IMR-90 (cell line): ENCODE results near the gene ZNF618. TPM values are rescaled to one million over a fixed set of nuclear protein-coding genes. Genes with fewer than 3 reads are reported as not detected.

Source experiments
- ATAC-seq: fragments of 200-7000 bp; cut with Tn5 transposase; 2 replicates; pipeline ENCODE4 v1.9.1; 2020; ENCODE audit warnings: low read depth, mild to moderate bottlenecking, moderate library complexity
- BruUV-seq: library from RNA; stranded (reverse); fragments of 400-500 nt; replicated peaks from 2 replicates; lab custom pipeline; 2021; lab: Mats Ljungman, UMichigan
- CTCF ChIA-PET: fragments of 300-600 bp; formaldehyde crosslinking; extraction: SDS; loops from one replicate; lab custom pipeline; 2021; ENCODE audit warnings: antibody characterized with exemption; lab: Yijun Ruan, JAX
- POLR2A ChIA-PET: fragments of 300-600 bp; sonication (Branson Sonifier 250); formaldehyde crosslinking; loops from one replicate; lab custom pipeline; 2022; ENCODE audit warnings: antibody characterized with exemption; ENCODE audit not compliant: unreplicated experiment; lab: Charles Lee
- DNase-seq: peaks from one replicate; pipeline ENCODE4 v3.0.0; 2013
- H2AFZ ChIP-seq: replicated peaks from 2 replicates; pipeline ENCODE3; 2013; ENCODE audit warnings: low read length, mild to moderate bottlenecking; ENCODE audit not compliant: poor library complexity
- H2AK5ac ChIP-seq: 2 replicates; pipeline ENCODE4 v1.6.1; 2013; ENCODE audit warnings: low read depth, low read length, inconsistent platforms
- H2AK9ac ChIP-seq: replicated peaks from 2 replicates; pipeline ENCODE3; 2013; ENCODE audit warnings: mild to moderate bottlenecking, low read depth, low read length, moderate library complexity; ENCODE audit not compliant: poor library complexity
- H2BK120ac ChIP-seq: 2 replicates; pipeline ENCODE4 v1.6.1; 2013; ENCODE audit warnings: low read depth, low read length, inconsistent platforms
- H2BK15ac ChIP-seq: 3 replicates; pipeline ENCODE4 v1.6.1; 2013; ENCODE audit warnings: low read depth, low read length, inconsistent platforms
- H2BK20ac ChIP-seq: 2 replicates; pipeline ENCODE4 v1.6.1; 2013; ENCODE audit warnings: low read depth, mild to moderate bottlenecking, inconsistent platforms, low read length, moderate library complexity
- H2BK5ac ChIP-seq: 2 replicates; pipeline ENCODE4 v1.6.1; 2013; ENCODE audit warnings: mild to moderate bottlenecking, low read depth, low read length, inconsistent platforms; ENCODE audit not compliant: poor library complexity, severe bottlenecking
- H3K14ac ChIP-seq: replicated peaks from 2 replicates; pipeline ENCODE4 v1.6.1; 2013; ENCODE audit warnings: low read depth, low read length, inconsistent platforms
- H3K18ac ChIP-seq: 2 replicates; pipeline ENCODE4 v1.6.1; 2013; ENCODE audit warnings: low read depth, low read length, control low read depth
- H3K23ac ChIP-seq: 2 replicates; pipeline ENCODE4 v1.6.1; 2013; ENCODE audit warnings: low read depth, low read length, inconsistent platforms
- H3K27ac ChIP-seq: 2 replicates; pipeline ENCODE4 v1.5.1; 2013; ENCODE audit warnings: mild to moderate bottlenecking, control low read depth, low read length; ENCODE audit not compliant: insufficient read depth
- H3K27me3 ChIP-seq: 2 replicates; pipeline ENCODE4 v1.6.1; 2013; ENCODE audit warnings: low read length; ENCODE audit not compliant: control insufficient read depth, insufficient read depth
- H3K36me3 ChIP-seq: 2 replicates; pipeline ENCODE4 v1.6.1; 2013; ENCODE audit warnings: low read length, mixed read lengths; ENCODE audit not compliant: control insufficient read depth, insufficient read depth
- H3K4ac ChIP-seq: 2 replicates; pipeline ENCODE4 v1.6.1; 2013; ENCODE audit warnings: low read depth, low read length, inconsistent platforms
- H3K4me1 ChIP-seq: 2 replicates; pipeline ENCODE4 v1.6.1; 2013; ENCODE audit warnings: low read length, mixed read lengths; ENCODE audit not compliant: control insufficient read depth, insufficient read depth
- H3K4me2 ChIP-seq: 2 replicates; pipeline ENCODE4 v1.6.1; 2013; ENCODE audit warnings: low read depth, mild to moderate bottlenecking, control low read depth, low read length, moderate library complexity
- H3K4me3 ChIP-seq: 2 replicates; pipeline ENCODE4 v1.5.1; 2013; ENCODE audit warnings: low read depth, mild to moderate bottlenecking, control low read depth, low read length, moderate library complexity; ENCODE audit not compliant: insufficient read depth
- H3K56ac ChIP-seq: 2 replicates; pipeline ENCODE4 v1.6.1; 2013; ENCODE audit warnings: low read length, inconsistent platforms; ENCODE audit not compliant: insufficient read depth; ENCODE audit errors: extremely low read depth
- H3K79me1 ChIP-seq, 2 experiments: 2 replicates each; pipeline ENCODE4 v1.6.1; 2013; ENCODE audit warnings: low read length in 2 of 2, inconsistent platforms in 1 of 2, low read depth in 1 of 2
- H3K9ac ChIP-seq: 2 replicates; pipeline ENCODE4 v1.6.1; 2013; ENCODE audit warnings: low read depth, low read length, control low read depth
- H3K9me1 ChIP-seq: 2 replicates; pipeline ENCODE4 v1.6.1; 2013; ENCODE audit warnings: low read length, inconsistent platforms; ENCODE audit not compliant: insufficient read depth
- H3K9me3 ChIP-seq: 2 replicates; pipeline ENCODE4 v1.6.1; 2013; ENCODE audit warnings: low read length; ENCODE audit not compliant: control insufficient read depth, insufficient read depth
- H4K20me1 ChIP-seq: 2 replicates; pipeline ENCODE4 v1.6.1; 2013; ENCODE audit warnings: low read length, inconsistent platforms; ENCODE audit not compliant: insufficient read depth
- H4K5ac ChIP-seq: 2 replicates; pipeline ENCODE4 v1.6.1; 2013; ENCODE audit warnings: mild to moderate bottlenecking, low read depth, low read length, control low read depth
- H4K8ac ChIP-seq, 2 experiments: 2 replicates each; pipeline ENCODE4 v1.6.1; 2013; ENCODE audit warnings: low read depth in 2 of 2, low read length in 2 of 2, control low read depth in 1 of 2, inconsistent platforms in 1 of 2
- H4K91ac ChIP-seq: 2 replicates; pipeline ENCODE4 v1.6.1; 2013; ENCODE audit warnings: low read depth, low read length, inconsistent platforms; ENCODE audit not compliant: insufficient read depth
- CEBPB ChIP-seq: IDR thresholded peaks from 2 replicates; pipeline ENCODE4 v1.6.1; 2012; ENCODE audit warnings: low read depth, low read length, improper control_type of control experiment
- CHD1 ChIP-seq: IDR thresholded peaks from 2 replicates; pipeline ENCODE4 v1.6.1; 2012; ENCODE audit warnings: low read depth, low read length, improper control_type of control experiment
- FOS ChIP-seq: fragments of 150-350 bp; IDR thresholded peaks from 2 replicates; pipeline ENCODE4 v1.6.1; 2016; ENCODE audit warnings: low read depth, low read length
- MAFK ChIP-seq: IDR thresholded peaks from 2 replicates; pipeline ENCODE4 v1.6.1; 2012; ENCODE audit warnings: low read depth, low read length, improper control_type of control experiment
- MXI1 ChIP-seq: IDR thresholded peaks from 2 replicates; pipeline ENCODE4 v1.6.1; 2012; ENCODE audit warnings: low read depth, mild to moderate bottlenecking, low read length, moderate library complexity, borderline replicate concordance
- RAD21 ChIP-seq: IDR thresholded peaks from 2 replicates; pipeline ENCODE4 v1.6.1; 2012; ENCODE audit warnings: low read length, improper control_type of control experiment
- SMC3 ChIP-seq: fragments of 150-350 bp; IDR thresholded peaks from 2 replicates; pipeline ENCODE4 v1.6.1; 2016; ENCODE audit warnings: low read depth, mild to moderate bottlenecking, antibody characterized with exemption, low read length, moderate library complexity
- WGBS, 2 experiments: methylation state at CpG; one replicate each; pipeline versions ENCODE4 v1.1.5 to v1.1.7; 2013; ENCODE audit warnings: missing lambda C conversion rate in 2 of 2; ENCODE audit not compliant: insufficient read length in 1 of 2; ENCODE audit errors: extremely low coverage in 2 of 2; 5-methylcytosine and 5-hydroxymethylcytosine counted together
- dilution Hi-C: fragments of 300-500 bp; cut with HindIII; formaldehyde crosslinking; loops from one replicate; pipeline ENCODE4 v1.14.3; 2018; ENCODE audit warnings: low sequenced_read_pairs; ENCODE audit not compliant: unreplicated experiment
- in situ Hi-C: fragments of 300-500 bp; cut with MboI; formaldehyde crosslinking; loops from 3 replicates; pipeline ENCODE4 v1.14.3; 2019; ENCODE audit warnings: low sequenced_read_pairs, inconsistent platforms, mixed read lengths
- intact Hi-C: fragments of 100-400 bp; cut with micrococcal nuclease; formaldehyde crosslinking; loops from 2 replicates; pipeline ENCODE4 v1.10.0; 2022
- polyA plus RNA-seq, 3 experiments: library from polyadenylated mRNA; depleted of rRNA; stranded (reverse); fragments of >200 nt; gene quantifications; 2 replicates each; pipeline ENCODE4 v1.2.3, GENCODE V29; 2012; ENCODE audit warnings: low replicate concordance in 1 of 3
- total RNA-seq: library from RNA; depleted of rRNA; stranded (reverse); fragments of >200 nt; gene quantifications from 2 replicates; pipeline ENCODE4 v1.2.3, GENCODE V29; 2012
- TF ChIP-seq, protein P1 (sequence below): fragments of 150-350 bp; IDR thresholded peaks from 2 replicates; pipeline ENCODE4 v1.6.1; 2016; ENCODE audit warnings: low read depth, mild to moderate bottlenecking, low read length, moderate library complexity, borderline replicate concordance

The ZNF618 gene
- total and polyA plus RNA-seq, 2 of the 4 experiments (the other 2 are of a cell fraction) = 8.2 to 9.4 TPM

DNA sequence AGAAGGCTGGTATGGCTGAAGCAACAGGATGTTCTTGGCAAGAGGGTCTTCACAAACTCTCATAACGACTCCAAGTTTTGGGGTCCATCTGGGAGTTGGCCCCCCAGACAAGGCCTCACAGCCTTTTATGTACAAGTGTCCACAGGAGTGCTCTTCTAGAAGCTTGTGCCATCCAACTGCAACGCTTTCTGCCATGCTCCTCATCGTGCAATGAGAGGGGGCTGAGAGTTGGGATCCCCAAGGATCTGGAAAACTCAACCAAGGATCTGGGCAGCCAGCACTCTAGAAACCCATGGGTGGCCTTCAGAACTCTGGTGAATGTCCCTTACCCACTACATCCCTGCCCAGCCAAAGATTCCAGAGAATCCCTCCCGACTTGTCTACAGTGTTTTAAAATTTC lies 210.5 kb downstream of the ZNF618 start:
- DNase-seq (no peak), ATAC-seq (no peak)
- in situ Hi-C loops = no loop called here
- Histone ChIP-seq H2AK5ac (no peak overlapping the region), H4K91ac (no peak overlapping the region), H2AK9ac (no peak overlapping the region), H4K8ac (no peak overlapping the region), H2BK15ac (no peak overlapping the region), H3K4me3 (no peak overlapping the region), H3K9ac (no peak overlapping the region), H3K9me1 (no peaks in the 10 kb centered on the region), H3K36me3 (no peaks in the 10 kb centered on the region), H3K23ac (no peak overlapping the region), H3K9me3 (0 out of 2 replicates have a peak, but pooled peaks cover 2% of the 10 kb centered on the region), H3K4me2 (no peak overlapping the region), H3K56ac (no peak overlapping the region), H3K14ac (no peak overlapping the region), H3K79me1 (no peaks in the 10 kb centered on the region), H2AFZ (no peak overlapping the region), H3K4ac (no peak overlapping the region), H3K27me3 (peaks cover 57% of the 10 kb centered on the region), H4K20me1 (no peaks in the 10 kb centered on the region; the same call in 1 of the 2 replicates), H4K5ac (no peak overlapping the region), H3K18ac (no peak overlapping the region), H2BK120ac (no peak overlapping the region), H2BK5ac (no peak overlapping the region), H3K27ac (no peak overlapping the region), H3K4me1 (no peaks in the 10 kb centered on the region), H2BK20ac (no peak overlapping the region)
- dilution Hi-C loops = no loop called here
- no CpG with 5 or more reads among the region's 4 CpGs for WGBS, 2 experiments
- intact Hi-C loops = no loop called here
- ChIA-PET CTCF (no interaction called here), POLR2A (no interaction called here)
- no peak for TF ChIP-seq SMC3
- TF ChIP-seq, protein P1, sequence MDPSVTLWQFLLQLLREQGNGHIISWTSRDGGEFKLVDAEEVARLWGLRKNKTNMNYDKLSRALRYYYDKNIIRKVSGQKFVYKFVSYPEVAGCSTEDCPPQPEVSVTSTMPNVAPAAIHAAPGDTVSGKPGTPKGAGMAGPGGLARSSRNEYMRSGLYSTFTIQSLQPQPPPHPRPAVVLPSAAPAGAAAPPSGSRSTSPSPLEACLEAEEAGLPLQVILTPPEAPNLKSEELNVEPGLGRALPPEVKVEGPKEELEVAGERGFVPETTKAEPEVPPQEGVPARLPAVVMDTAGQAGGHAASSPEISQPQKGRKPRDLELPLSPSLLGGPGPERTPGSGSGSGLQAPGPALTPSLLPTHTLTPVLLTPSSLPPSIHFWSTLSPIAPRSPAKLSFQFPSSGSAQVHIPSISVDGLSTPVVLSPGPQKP = no peak
- TF ChIP-seq MAFK = no peak
- no peak for TF ChIP-seq CHD1
- TF ChIP-seq CEBPB = no peak
- no peak for TF ChIP-seq RAD21
- TF ChIP-seq MXI1 = no peak
- no peak for TF ChIP-seq FOS
- BruUV-seq = no TSS peak
